ENCODE results near the gene B3GNT5.

- TF ChIP-seq CTCF (IDR thresholded peaks at IDR 0.05 in 4 of 5, conservative IDR thresholded peaks at IDR 0.05 in 1 of 5): no peak
- no peak for TF ChIP-seq POLR2A (IDR thresholded peaks at IDR 0.05)
Observed at GRCh38 chr3:183288117-183288516, 35.1 kb downstream of the B3GNT5 start.

Measured in gastrocnemius medialis (tissue), 4 donors.